ENCODE measurements around the gene CIB1. TPM values are rescaled to one million over a fixed set of nuclear protein-coding genes. Genes with fewer than 3 reads are reported as not detected.

Gene CIB1
- total RNA-seq, 1 experiment from 2014 or later: 23.0 TPM

GRCh38 chr15:90227336-90227735 lies 6.4 kb downstream of the CIB1 start:
- no peak overlapping the region for H4K5ac ChIP-seq (ENCODE audit: insufficient read length, low read depth, low read length)
- H3K79me1 ChIP-seq (ENCODE audit: insufficient read depth, low read depth, low read length, poor library complexity, severe bottlenecking): no peaks in the 10 kb centered on the region
- H3K56ac ChIP-seq (ENCODE audit: insufficient read length, low read depth, low read length): no peak overlapping the region
- Mint-ChIP-seq H3K9me3 (no peaks in the 10 kb centered on the region), H3K4me3 (no peak overlapping the region), H3K4me1 (peaks cover 2% of the 10 kb centered on the region in 2 experiments; a peak in 2 of 4 replicates), H3K36me3 (ENCODE audit: insufficient read depth in 1 of 3, low read depth in 3 of 3) (peaks cover 30 to 63% (median 57%) of the 10 kb centered on the region in 3 experiments), H3K27me3 (ENCODE audit: low read depth) (peaks cover 1% of the 10 kb centered on the region; the same call in 1 of the 2 replicates), H3K27ac (no peak overlapping the region)
- H3K27ac ChIP-seq (ENCODE audit: insufficient read length, low read depth, low read length): no peak overlapping the region
- H3K18ac ChIP-seq (ENCODE audit: insufficient read length, low read depth, low read length): no peak overlapping the region
- no peak overlapping the region for H2BK12ac ChIP-seq (ENCODE audit: insufficient read length, low read depth, low read length)
- no peaks in the 10 kb centered on the region for H3K4me1 ChIP-seq (ENCODE audit: insufficient read depth, low read length)
- no peak overlapping the region for H2BK5ac ChIP-seq (ENCODE audit: insufficient read length, low read length)
- H3K4me2 ChIP-seq (ENCODE audit: insufficient read depth, insufficient read length, low read length): no peak overlapping the region
- H2AK5ac ChIP-seq (ENCODE audit: insufficient read length, low read length): no peak overlapping the region
- H3K9me3 ChIP-seq (ENCODE audit: control insufficient read depth, low read depth, low read length): no peaks in the 10 kb centered on the region
- no peak overlapping the region for H3T11ph ChIP-seq (ENCODE audit: low read length)
- no peak overlapping the region for H3K9ac ChIP-seq (ENCODE audit: extremely low read depth, insufficient read length, low read length)
- no peak overlapping the region for H4K8ac ChIP-seq (replicated peaks; ENCODE audit: insufficient read length, low read depth, low read length)
- H3K23ac ChIP-seq (ENCODE audit: insufficient read length, low read depth, low read length): no peak overlapping the region
- no peak overlapping the region for H3K14ac ChIP-seq (ENCODE audit: insufficient read depth, low read length)
- no peak overlapping the region for H4K91ac ChIP-seq (ENCODE audit: insufficient read length, low read depth, low read length)
- no peaks in the 10 kb centered on the region for H3K79me2 ChIP-seq (ENCODE audit: insufficient read depth, low read length)
- WGBS (ENCODE audit: extremely low coverage, insufficient read length, low lambda C conversion rate): no CpG with 5 or more reads among the region's 7 CpGs
- no peaks in the 10 kb centered on the region for H4K20me1 ChIP-seq (ENCODE audit: control insufficient read depth, insufficient read depth, insufficient read length)
- no peak overlapping the region for H2BK20ac ChIP-seq (ENCODE audit: low read depth, low read length, poor library complexity, severe bottlenecking)
- H2BK120ac ChIP-seq (ENCODE audit: low read depth, low read length, poor library complexity, severe bottlenecking): no peak overlapping the region
- no peak overlapping the region for H3K4ac ChIP-seq (ENCODE audit: low read depth, low read length)
- no peak for DNase-seq
- no peaks in the 10 kb centered on the region for H3K23me2 ChIP-seq (ENCODE audit: insufficient read length, low read depth, low read length, poor library complexity, severe bottlenecking)
- no peaks in the 10 kb centered on the region for H3K27me3 ChIP-seq (ENCODE audit: insufficient read depth, low read length)
- no peak overlapping the region for H2BK15ac ChIP-seq (ENCODE audit: low read depth, low read length)
- no peak overlapping the region for H2AFZ ChIP-seq (ENCODE audit: low read length)
- TF ChIP-seq CTCF (conservative IDR thresholded peaks at IDR 0.05): no peak

All from H9 (cell line).